ENCODE results near the gene TPCN2.
"Not testable (repeated sequence)": the region's sequence is repeated elsewhere in the genome, so short reads cannot be mapped to it uniquely, and the experiment has no call there.

Gene TPCN2

DNA sequence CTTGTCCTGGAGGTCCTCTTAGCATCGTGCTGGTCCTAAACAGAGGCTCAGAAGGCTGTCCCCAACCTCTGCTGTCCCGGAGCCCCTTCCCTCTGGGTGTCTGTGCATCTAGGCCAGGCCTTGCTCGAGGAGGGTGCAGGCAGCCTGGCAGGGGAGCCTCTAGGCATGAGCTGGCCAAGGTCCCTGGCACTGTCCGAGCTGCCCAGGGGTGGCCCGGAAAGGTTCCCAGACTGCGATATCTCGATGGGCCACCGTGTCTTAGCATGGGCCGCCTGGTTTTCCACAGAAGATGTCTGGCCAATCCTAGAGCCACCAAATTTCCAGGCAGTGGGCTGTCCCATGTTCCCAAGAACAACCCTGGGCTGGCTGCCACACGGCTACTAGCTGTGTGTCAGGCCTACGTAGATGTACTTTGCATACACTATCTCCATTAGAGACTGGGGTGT is 82.4 kb downstream of the TPCN2 start:
- Histone ChIP-seq H3K36me3 (ENCODE audit: control insufficient read depth, insufficient read depth, low read length) (no peaks in the 10 kb centered on the region), H3K9ac (ENCODE audit: low read length) (no peak overlapping the region), H3K27me3 (ENCODE audit: control insufficient read depth, insufficient read depth, low read length) (no peaks in the 10 kb centered on the region)

DNA sequence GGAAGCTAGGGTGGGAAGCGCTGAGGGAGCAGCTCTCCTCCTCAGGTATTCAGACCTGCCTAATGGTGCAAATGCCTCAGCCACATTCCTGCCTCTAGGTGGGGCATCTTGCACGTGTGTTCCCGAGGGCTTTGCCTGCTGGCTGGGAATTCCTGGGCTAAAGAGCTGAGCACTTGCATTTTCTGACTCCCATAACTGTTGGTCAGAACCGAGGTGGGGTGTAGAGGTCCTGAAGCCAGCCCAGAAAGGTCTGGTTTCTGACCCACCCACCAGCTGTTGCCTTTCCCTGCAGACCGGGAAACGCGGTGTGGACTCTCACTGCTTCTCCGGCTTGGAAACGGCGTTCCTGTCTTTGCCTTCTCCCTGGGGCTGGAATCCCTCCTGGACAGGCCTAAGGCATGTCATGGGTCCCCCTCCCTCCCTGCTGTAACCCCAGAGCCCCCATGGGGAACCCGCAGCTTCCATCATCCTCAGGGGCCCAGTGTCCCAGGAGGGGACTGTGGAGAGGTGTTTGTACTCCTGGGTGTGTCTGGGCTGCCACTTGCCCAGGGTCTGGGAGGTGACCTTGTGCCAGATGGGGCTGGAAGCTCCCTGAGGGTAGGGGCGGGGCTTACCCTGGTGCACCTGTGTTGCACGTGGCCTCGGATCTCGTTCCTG is 83.0 kb downstream of the TPCN2 start:
- no peaks in the 10 kb centered on the region for H3K27me3 ChIP-seq (ENCODE audit: control insufficient read depth, insufficient read depth, low read length)
- peaks cover 54% of the 10 kb centered on the region for H3K4me1 ChIP-seq (ENCODE audit: control insufficient read depth, insufficient read depth, low read length)
- no peak overlapping the region for H3K4me3 ChIP-seq (ENCODE audit: low read length)
- H3K9me3 ChIP-seq (ENCODE audit: control insufficient read depth, low read length) = peaks cover 4% of the 10 kb centered on the region
- H3K9ac ChIP-seq (ENCODE audit: low read length) = no peak overlapping the region
- H3K36me3 ChIP-seq (ENCODE audit: control insufficient read depth, insufficient read depth, low read length) = no peaks in the 10 kb centered on the region

More for the DNA sequence above, 82.4 kb downstream of the TPCN2 start:
- Histone ChIP-seq H3K4me1 (ENCODE audit: control insufficient read depth, insufficient read depth, low read length) (peaks cover 54% of the 10 kb centered on the region), H3K4me3 (ENCODE audit: low read length) (no peak overlapping the region), H3K9me3 (ENCODE audit: control insufficient read depth, low read length) (peaks cover 4% of the 10 kb centered on the region)

- peaks cover 56% of the 10 kb centered on the region for H3K4me1 ChIP-seq (ENCODE audit: control insufficient read depth, insufficient read depth, low read length)
- peaks cover 4% of the 10 kb centered on the region for H3K9me3 ChIP-seq (ENCODE audit: control insufficient read depth, low read length)
- no peak overlapping the region for H3K9ac ChIP-seq (ENCODE audit: low read length)
- no peaks in the 10 kb centered on the region for H3K36me3 ChIP-seq (ENCODE audit: control insufficient read depth, insufficient read depth, low read length)
- no peaks in the 10 kb centered on the region for H3K27me3 ChIP-seq (ENCODE audit: control insufficient read depth, insufficient read depth, low read length)
- no peak overlapping the region for H3K4me3 ChIP-seq (ENCODE audit: low read length)
Observed at GRCh38 chr11:69132301-69132670, 83.6 kb downstream of the TPCN2 start.

- Histone ChIP-seq H3K9me3 (ENCODE audit: control insufficient read depth, low read length) (peaks cover 4% of the 10 kb centered on the region), H3K36me3 (ENCODE audit: control insufficient read depth, insufficient read depth, low read length) (no peaks in the 10 kb centered on the region), H3K9ac (ENCODE audit: low read length) (no peak overlapping the region), H3K4me3 (ENCODE audit: low read length) (no peak overlapping the region), H3K27me3 (ENCODE audit: control insufficient read depth, insufficient read depth, low read length) (no peaks in the 10 kb centered on the region), H3K4me1 (ENCODE audit: control insufficient read depth, insufficient read depth, low read length) (peaks cover 63% of the 10 kb centered on the region)
Observed at GRCh38 chr11:69133251-69133650, 84.5 kb downstream of the TPCN2 start.

GRCh38 chr11:69134182-69134581 is 85.5 kb downstream of the TPCN2 start:
- H3K4me3 ChIP-seq (ENCODE audit: low read length); H3K36me3 ChIP-seq (ENCODE audit: control insufficient read depth, insufficient read depth, low read length); H3K27me3 ChIP-seq (ENCODE audit: control insufficient read depth, insufficient read depth, low read length); H3K9ac ChIP-seq (ENCODE audit: low read length); H3K9me3 ChIP-seq (ENCODE audit: control insufficient read depth, low read length): not testable (repeated sequence)
- peaks cover 72% of the 10 kb centered on the region for H3K4me1 ChIP-seq (ENCODE audit: control insufficient read depth, insufficient read depth, low read length)

- no peaks in the 10 kb centered on the region for H3K36me3 ChIP-seq (ENCODE audit: control insufficient read depth, insufficient read depth, low read length)
- no peak overlapping the region for H3K9ac ChIP-seq (ENCODE audit: low read length)
- H3K9me3 ChIP-seq (ENCODE audit: control insufficient read depth, low read length) = peaks cover 4% of the 10 kb centered on the region
- peaks cover 72% of the 10 kb centered on the region for H3K4me1 ChIP-seq (ENCODE audit: control insufficient read depth, insufficient read depth, low read length)
- no peaks in the 10 kb centered on the region for H3K27me3 ChIP-seq (ENCODE audit: control insufficient read depth, insufficient read depth, low read length)
- no peak overlapping the region for H3K4me3 ChIP-seq (ENCODE audit: low read length)
Observed at GRCh38 chr11:69134957-69135356, 86.2 kb downstream of the TPCN2 start.

DNA sequence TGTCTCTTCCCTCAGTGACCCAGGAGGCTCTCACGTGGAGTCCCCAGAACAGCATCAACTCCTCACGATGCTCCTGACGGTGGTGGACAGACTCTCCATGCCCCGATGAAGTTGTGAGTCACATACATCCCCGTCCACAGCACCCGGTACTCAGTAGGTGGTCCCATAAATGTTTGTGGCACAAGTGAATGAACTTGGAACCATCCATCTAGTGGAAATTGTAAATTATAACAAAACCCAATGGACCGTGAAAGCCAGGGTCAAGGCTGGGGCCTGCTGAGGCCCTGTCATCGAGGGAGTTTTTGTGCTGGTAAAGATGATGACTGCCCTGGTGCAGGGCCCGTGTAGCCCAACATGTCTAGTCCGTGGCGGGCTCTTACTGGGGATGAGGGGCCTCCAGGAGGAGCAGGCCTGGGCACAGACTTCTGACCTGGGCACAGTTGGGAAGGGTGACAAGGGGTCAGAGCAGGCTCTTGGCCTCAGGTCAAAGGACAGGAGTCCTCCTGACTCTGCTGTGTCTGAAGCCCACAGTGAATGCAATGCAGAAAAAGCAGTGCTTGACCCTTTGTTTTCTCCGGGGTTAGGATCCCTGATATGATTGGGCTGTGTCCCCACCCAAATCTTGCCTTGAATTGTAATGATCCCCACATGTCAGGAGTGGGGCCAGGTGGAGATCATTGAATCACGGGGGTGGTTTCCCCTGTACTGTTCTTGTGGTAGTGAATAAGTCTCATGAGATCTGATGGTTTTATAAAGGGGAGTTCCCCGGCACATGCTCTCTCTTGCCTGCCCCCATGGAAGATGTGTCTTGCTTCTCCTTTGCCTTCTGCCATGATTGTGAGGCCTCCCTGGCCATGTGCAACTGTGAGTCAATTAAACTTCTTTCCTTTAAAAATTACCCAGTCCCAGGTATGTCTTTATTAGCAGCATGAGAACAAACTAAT is 87.0 kb downstream of the TPCN2 start:
- Histone ChIP-seq H3K27me3 (ENCODE audit: control insufficient read depth, insufficient read depth, low read length) (no peaks in the 10 kb centered on the region), H3K9me3 (ENCODE audit: control insufficient read depth, low read length) (peaks cover 4% of the 10 kb centered on the region), H3K36me3 (ENCODE audit: control insufficient read depth, insufficient read depth, low read length) (no peaks in the 10 kb centered on the region), H3K4me1 (ENCODE audit: control insufficient read depth, insufficient read depth, low read length) (peaks cover 72% of the 10 kb centered on the region), H3K9ac (ENCODE audit: low read length) (no peak overlapping the region), H3K4me3 (ENCODE audit: low read length) (no peak overlapping the region)

DNA sequence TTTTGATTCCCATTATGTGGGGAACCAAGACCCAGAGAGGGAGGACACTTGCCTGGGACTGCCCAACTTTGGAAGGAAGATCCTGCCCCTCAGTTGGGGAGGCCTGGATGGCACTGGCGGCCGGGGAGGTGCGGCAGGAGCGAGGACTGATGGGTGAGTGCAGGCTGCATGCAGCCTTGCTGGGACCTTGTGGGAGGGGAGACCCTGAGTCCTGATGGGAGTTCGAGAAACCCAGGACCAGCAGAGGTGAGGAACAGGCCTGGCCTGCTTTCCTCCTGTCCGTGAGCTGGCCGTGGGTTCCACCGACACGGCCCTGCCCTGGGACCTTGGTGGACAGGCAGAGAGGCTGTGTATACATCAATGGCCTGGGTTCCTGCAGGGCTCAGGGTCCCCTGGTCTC is 87.7 kb downstream of the TPCN2 start:
- Histone ChIP-seq H3K36me3 (ENCODE audit: control insufficient read depth, insufficient read depth, low read length) (no peaks in the 10 kb centered on the region), H3K27me3 (ENCODE audit: control insufficient read depth, insufficient read depth, low read length) (no peaks in the 10 kb centered on the region), H3K9me3 (ENCODE audit: control insufficient read depth, low read length) (peaks cover 4% of the 10 kb centered on the region), H3K4me1 (ENCODE audit: control insufficient read depth, insufficient read depth, low read length) (peaks cover 65% of the 10 kb centered on the region), H3K4me3 (ENCODE audit: low read length) (no peak overlapping the region), H3K9ac (ENCODE audit: low read length) (no peak overlapping the region)

DNA sequence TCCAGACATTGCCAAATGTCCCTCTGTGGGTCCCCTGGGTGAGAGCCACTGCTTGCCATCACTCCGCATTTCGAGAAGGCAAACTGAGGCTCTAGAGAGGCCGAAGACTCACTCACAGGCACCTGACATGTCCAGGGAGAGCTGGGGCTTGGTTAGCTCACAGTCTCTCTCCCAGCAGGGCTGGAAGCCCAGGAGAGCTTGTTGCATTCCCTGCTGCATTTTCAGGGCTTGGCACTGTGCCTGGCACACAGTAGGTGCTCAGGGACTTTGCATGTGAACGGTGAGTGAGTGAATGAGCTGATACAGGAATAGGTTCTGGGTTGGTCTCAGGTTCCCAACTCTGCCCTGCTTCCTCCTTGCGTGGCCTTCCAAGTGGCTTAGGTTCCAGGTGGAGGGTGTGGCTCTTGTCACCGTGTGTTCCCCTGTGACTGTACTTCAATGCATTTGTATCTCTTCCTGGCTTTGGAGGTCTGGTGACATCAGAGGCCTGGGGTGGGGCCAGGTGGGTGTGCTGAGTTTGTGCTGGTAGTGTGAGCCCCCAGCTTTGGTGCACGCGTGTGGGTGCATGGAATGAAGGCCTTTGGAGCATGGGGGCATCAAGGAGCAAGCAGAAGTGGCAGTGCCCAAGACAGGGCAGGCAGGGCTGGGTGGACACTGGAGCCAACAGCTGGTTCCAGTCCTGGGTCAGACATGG is 88.6 kb downstream of the TPCN2 start:
- H3K36me3 ChIP-seq (ENCODE audit: control insufficient read depth, insufficient read depth, low read length) = no peaks in the 10 kb centered on the region
- no peak overlapping the region for H3K9ac ChIP-seq (ENCODE audit: low read length)
- H3K27me3 ChIP-seq (ENCODE audit: control insufficient read depth, insufficient read depth, low read length) = no peaks in the 10 kb centered on the region
- peaks cover 4% of the 10 kb centered on the region for H3K9me3 ChIP-seq (ENCODE audit: control insufficient read depth, low read length)
- H3K4me1 ChIP-seq (ENCODE audit: control insufficient read depth, insufficient read depth, low read length) = peaks cover 57% of the 10 kb centered on the region
- no peak overlapping the region for H3K4me3 ChIP-seq (ENCODE audit: low read length)

DNA sequence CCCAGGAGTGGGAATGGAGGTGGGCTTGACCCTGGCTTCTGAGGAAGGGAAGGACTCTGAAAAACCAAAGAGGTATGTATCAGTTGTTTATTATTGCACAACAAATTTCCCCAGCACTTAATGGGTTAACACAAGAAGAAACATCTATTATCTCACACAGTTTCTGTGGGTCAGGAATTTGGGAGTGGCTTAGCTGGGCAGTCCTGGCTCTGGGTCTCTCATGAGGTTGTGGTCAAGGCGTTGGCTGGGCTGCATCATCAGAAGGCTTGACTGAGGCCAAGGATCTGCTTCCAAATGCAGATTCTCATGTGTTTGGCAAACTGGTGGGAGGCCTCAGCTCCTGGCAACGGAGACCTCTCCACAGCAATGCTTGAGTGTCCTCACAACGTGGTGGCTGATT is 89.5 kb downstream of the TPCN2 start:
- no peak overlapping the region for H3K4me3 ChIP-seq (ENCODE audit: low read length)
- no peaks in the 10 kb centered on the region for H3K27me3 ChIP-seq (ENCODE audit: control insufficient read depth, insufficient read depth, low read length)
- H3K9me3 ChIP-seq (ENCODE audit: control insufficient read depth, low read length) = peaks cover 2% of the 10 kb centered on the region
- H3K36me3 ChIP-seq (ENCODE audit: control insufficient read depth, insufficient read depth, low read length) = no peaks in the 10 kb centered on the region
- H3K9ac ChIP-seq (ENCODE audit: low read length) = no peak overlapping the region
- peaks cover 52% of the 10 kb centered on the region for H3K4me1 ChIP-seq (ENCODE audit: control insufficient read depth, insufficient read depth, low read length)

GRCh38 chr11:69140161-69140560 is 91.4 kb downstream of the TPCN2 start:
- not testable (repeated sequence) for H3K9ac ChIP-seq (ENCODE audit: low read length); H3K27me3 ChIP-seq (ENCODE audit: control insufficient read depth, insufficient read depth, low read length); H3K4me3 ChIP-seq (ENCODE audit: low read length); H3K36me3 ChIP-seq (ENCODE audit: control insufficient read depth, insufficient read depth, low read length); H3K9me3 ChIP-seq (ENCODE audit: control insufficient read depth, low read length)
- H3K4me1 ChIP-seq (ENCODE audit: control insufficient read depth, insufficient read depth, low read length) = peaks cover 40% of the 10 kb centered on the region

GRCh38 chr11:69140635-69141034 is 91.9 kb downstream of the TPCN2 start:
- no peaks in the 10 kb centered on the region for H3K9me3 ChIP-seq (ENCODE audit: control insufficient read depth, low read length)
- no peak overlapping the region for H3K9ac ChIP-seq (ENCODE audit: low read length)
- peaks cover 35% of the 10 kb centered on the region for H3K4me1 ChIP-seq (ENCODE audit: control insufficient read depth, insufficient read depth, low read length)
- H3K36me3 ChIP-seq (ENCODE audit: control insufficient read depth, insufficient read depth, low read length) = no peaks in the 10 kb centered on the region
- H3K4me3 ChIP-seq (ENCODE audit: low read length) = no peak overlapping the region
- H3K27me3 ChIP-seq (ENCODE audit: control insufficient read depth, insufficient read depth, low read length) = no peaks in the 10 kb centered on the region

All from mucosa of stomach (tissue), 1 donor.